IMR-90 (cell line): ENCODE results near the gene SAMD11. TPM values are rescaled to one million over a fixed set of nuclear protein-coding genes. Genes with fewer than 3 reads are reported as not detected.

Source experiments
- ATAC-seq: fragments of 200-7000 bp; cut with Tn5 transposase; 2 replicates; pipeline ENCODE4 v1.9.1; 2020; ENCODE audit warnings: low read depth, mild to moderate bottlenecking, moderate library complexity
- BruUV-seq: library from RNA; stranded (reverse); fragments of 400-500 nt; replicated peaks from 2 replicates; lab custom pipeline; 2021; lab: Mats Ljungman, UMichigan
- CTCF ChIA-PET: fragments of 300-600 bp; formaldehyde crosslinking; extraction: SDS; loops from one replicate; lab custom pipeline; 2021; ENCODE audit warnings: antibody characterized with exemption; lab: Yijun Ruan, JAX
- POLR2A ChIA-PET: fragments of 300-600 bp; sonication (Branson Sonifier 250); formaldehyde crosslinking; loops from one replicate; lab custom pipeline; 2022; ENCODE audit warnings: antibody characterized with exemption; ENCODE audit not compliant: unreplicated experiment; lab: Charles Lee
- DNase-seq: peaks from one replicate; pipeline ENCODE4 v3.0.0; 2013
- H2AFZ ChIP-seq: replicated peaks from 2 replicates; pipeline ENCODE3; 2013; ENCODE audit warnings: low read length, mild to moderate bottlenecking; ENCODE audit not compliant: poor library complexity
- H2AK5ac ChIP-seq: 2 replicates; pipeline ENCODE4 v1.6.1; 2013; ENCODE audit warnings: low read depth, low read length, inconsistent platforms
- H2AK9ac ChIP-seq: replicated peaks from 2 replicates; pipeline ENCODE3; 2013; ENCODE audit warnings: mild to moderate bottlenecking, low read depth, low read length, moderate library complexity; ENCODE audit not compliant: poor library complexity
- H2BK120ac ChIP-seq: 2 replicates; pipeline ENCODE4 v1.6.1; 2013; ENCODE audit warnings: low read depth, low read length, inconsistent platforms
- H2BK15ac ChIP-seq: 3 replicates; pipeline ENCODE4 v1.6.1; 2013; ENCODE audit warnings: low read depth, low read length, inconsistent platforms
- H2BK20ac ChIP-seq: 2 replicates; pipeline ENCODE4 v1.6.1; 2013; ENCODE audit warnings: low read depth, mild to moderate bottlenecking, inconsistent platforms, low read length, moderate library complexity
- H2BK5ac ChIP-seq: 2 replicates; pipeline ENCODE4 v1.6.1; 2013; ENCODE audit warnings: mild to moderate bottlenecking, low read depth, low read length, inconsistent platforms; ENCODE audit not compliant: poor library complexity, severe bottlenecking
- H3K14ac ChIP-seq: replicated peaks from 2 replicates; pipeline ENCODE4 v1.6.1; 2013; ENCODE audit warnings: low read depth, low read length, inconsistent platforms
- H3K18ac ChIP-seq: 2 replicates; pipeline ENCODE4 v1.6.1; 2013; ENCODE audit warnings: low read depth, low read length, control low read depth
- H3K23ac ChIP-seq: 2 replicates; pipeline ENCODE4 v1.6.1; 2013; ENCODE audit warnings: low read depth, low read length, inconsistent platforms
- H3K27ac ChIP-seq: 2 replicates; pipeline ENCODE4 v1.5.1; 2013; ENCODE audit warnings: mild to moderate bottlenecking, control low read depth, low read length; ENCODE audit not compliant: insufficient read depth
- H3K27me3 ChIP-seq: 2 replicates; pipeline ENCODE4 v1.6.1; 2013; ENCODE audit warnings: low read length; ENCODE audit not compliant: control insufficient read depth, insufficient read depth
- H3K36me3 ChIP-seq: 2 replicates; pipeline ENCODE4 v1.6.1; 2013; ENCODE audit warnings: low read length, mixed read lengths; ENCODE audit not compliant: control insufficient read depth, insufficient read depth
- H3K4ac ChIP-seq: 2 replicates; pipeline ENCODE4 v1.6.1; 2013; ENCODE audit warnings: low read depth, low read length, inconsistent platforms
- H3K4me1 ChIP-seq: 2 replicates; pipeline ENCODE4 v1.6.1; 2013; ENCODE audit warnings: low read length, mixed read lengths; ENCODE audit not compliant: control insufficient read depth, insufficient read depth
- H3K4me2 ChIP-seq: 2 replicates; pipeline ENCODE4 v1.6.1; 2013; ENCODE audit warnings: low read depth, mild to moderate bottlenecking, control low read depth, low read length, moderate library complexity
- H3K4me3 ChIP-seq: 2 replicates; pipeline ENCODE4 v1.5.1; 2013; ENCODE audit warnings: low read depth, mild to moderate bottlenecking, control low read depth, low read length, moderate library complexity; ENCODE audit not compliant: insufficient read depth
- H3K56ac ChIP-seq: 2 replicates; pipeline ENCODE4 v1.6.1; 2013; ENCODE audit warnings: low read length, inconsistent platforms; ENCODE audit not compliant: insufficient read depth; ENCODE audit errors: extremely low read depth
- H3K79me1 ChIP-seq, 2 experiments: 2 replicates each; pipeline ENCODE4 v1.6.1; 2013; ENCODE audit warnings: low read length in 2 of 2, inconsistent platforms in 1 of 2, low read depth in 1 of 2
- H3K9ac ChIP-seq: 2 replicates; pipeline ENCODE4 v1.6.1; 2013; ENCODE audit warnings: low read depth, low read length, control low read depth
- H3K9me1 ChIP-seq: 2 replicates; pipeline ENCODE4 v1.6.1; 2013; ENCODE audit warnings: low read length, inconsistent platforms; ENCODE audit not compliant: insufficient read depth
- H3K9me3 ChIP-seq: 2 replicates; pipeline ENCODE4 v1.6.1; 2013; ENCODE audit warnings: low read length; ENCODE audit not compliant: control insufficient read depth, insufficient read depth
- H4K20me1 ChIP-seq: 2 replicates; pipeline ENCODE4 v1.6.1; 2013; ENCODE audit warnings: low read length, inconsistent platforms; ENCODE audit not compliant: insufficient read depth
- H4K5ac ChIP-seq: 2 replicates; pipeline ENCODE4 v1.6.1; 2013; ENCODE audit warnings: mild to moderate bottlenecking, low read depth, low read length, control low read depth
- H4K8ac ChIP-seq, 2 experiments: 2 replicates each; pipeline ENCODE4 v1.6.1; 2013; ENCODE audit warnings: low read depth in 2 of 2, low read length in 2 of 2, control low read depth in 1 of 2, inconsistent platforms in 1 of 2
- H4K91ac ChIP-seq: 2 replicates; pipeline ENCODE4 v1.6.1; 2013; ENCODE audit warnings: low read depth, low read length, inconsistent platforms; ENCODE audit not compliant: insufficient read depth
- BHLHE40 ChIP-seq: fragments of 150-350 bp; IDR thresholded peaks from 2 replicates; pipeline ENCODE4 v1.6.1; 2016; ENCODE audit warnings: mild to moderate bottlenecking, low read depth, low read length
- CEBPB ChIP-seq: IDR thresholded peaks from 2 replicates; pipeline ENCODE4 v1.6.1; 2012; ENCODE audit warnings: low read depth, low read length, improper control_type of control experiment
- CHD1 ChIP-seq: IDR thresholded peaks from 2 replicates; pipeline ENCODE4 v1.6.1; 2012; ENCODE audit warnings: low read depth, low read length, improper control_type of control experiment
- FOS ChIP-seq: fragments of 150-350 bp; IDR thresholded peaks from 2 replicates; pipeline ENCODE4 v1.6.1; 2016; ENCODE audit warnings: low read depth, low read length
- MAFK ChIP-seq: IDR thresholded peaks from 2 replicates; pipeline ENCODE4 v1.6.1; 2012; ENCODE audit warnings: low read depth, low read length, improper control_type of control experiment
- MAZ ChIP-seq: IDR thresholded peaks from 2 replicates; pipeline ENCODE4 v1.6.1; 2012; ENCODE audit warnings: low read depth, mild to moderate bottlenecking, low read length, improper control_type of control experiment, moderate library complexity, borderline replicate concordance
- NFE2L2 ChIP-seq: fragments of 150-350 bp; IDR thresholded peaks from 2 replicates; pipeline ENCODE4 v1.6.1; 2016; ENCODE audit warnings: low read depth, mild to moderate bottlenecking, low read length
- RAD21 ChIP-seq: IDR thresholded peaks from 2 replicates; pipeline ENCODE4 v1.6.1; 2012; ENCODE audit warnings: low read length, improper control_type of control experiment
- WGBS, 2 experiments: methylation state at CpG; one replicate each; pipeline versions ENCODE4 v1.1.5 to v1.1.7; 2013; ENCODE audit warnings: missing lambda C conversion rate in 2 of 2; ENCODE audit not compliant: insufficient read length in 1 of 2; ENCODE audit errors: extremely low coverage in 2 of 2; 5-methylcytosine and 5-hydroxymethylcytosine counted together
- dilution Hi-C: fragments of 300-500 bp; cut with HindIII; formaldehyde crosslinking; loops from one replicate; pipeline ENCODE4 v1.14.3; 2018; ENCODE audit warnings: low sequenced_read_pairs; ENCODE audit not compliant: unreplicated experiment
- in situ Hi-C: fragments of 300-500 bp; cut with MboI; formaldehyde crosslinking; loops from 3 replicates; pipeline ENCODE4 v1.14.3; 2019; ENCODE audit warnings: low sequenced_read_pairs, inconsistent platforms, mixed read lengths
- intact Hi-C: fragments of 100-400 bp; cut with micrococcal nuclease; formaldehyde crosslinking; loops from 2 replicates; pipeline ENCODE4 v1.10.0; 2022
- polyA plus RNA-seq, 3 experiments: library from polyadenylated mRNA; depleted of rRNA; stranded (reverse); fragments of >200 nt; gene quantifications; 2 replicates each; pipeline ENCODE4 v1.2.3, GENCODE V29; 2012; ENCODE audit warnings: low replicate concordance in 1 of 3
- total RNA-seq: library from RNA; depleted of rRNA; stranded (reverse); fragments of >200 nt; gene quantifications from 2 replicates; pipeline ENCODE4 v1.2.3, GENCODE V29; 2012
- TF ChIP-seq, protein P1 (sequence below): conservative IDR thresholded peaks from 2 replicates; pipeline ENCODE4 v1.5.1; 2012; ENCODE audit warnings: mild to moderate bottlenecking, low read depth, low read length, improper control_type of control experiment
- TF ChIP-seq, protein P2 (sequence below): fragments of 150-350 bp; IDR thresholded peaks from 2 replicates; pipeline ENCODE4 v1.6.1; 2017; ENCODE audit warnings: mild to moderate bottlenecking, antibody characterized with exemption, low read length, low read depth
- TF ChIP-seq, protein P3 (sequence below): fragments of 150-350 bp; IDR thresholded peaks from 2 replicates; pipeline ENCODE4 v1.6.1; 2016; ENCODE audit warnings: low read depth, mild to moderate bottlenecking, low read length, moderate library complexity, borderline replicate concordance

SAMD11 gene
- total and polyA plus RNA-seq, 2 of the 4 experiments (the other 2 are of a cell fraction): 5.9 to 22.9 TPM

DNA sequence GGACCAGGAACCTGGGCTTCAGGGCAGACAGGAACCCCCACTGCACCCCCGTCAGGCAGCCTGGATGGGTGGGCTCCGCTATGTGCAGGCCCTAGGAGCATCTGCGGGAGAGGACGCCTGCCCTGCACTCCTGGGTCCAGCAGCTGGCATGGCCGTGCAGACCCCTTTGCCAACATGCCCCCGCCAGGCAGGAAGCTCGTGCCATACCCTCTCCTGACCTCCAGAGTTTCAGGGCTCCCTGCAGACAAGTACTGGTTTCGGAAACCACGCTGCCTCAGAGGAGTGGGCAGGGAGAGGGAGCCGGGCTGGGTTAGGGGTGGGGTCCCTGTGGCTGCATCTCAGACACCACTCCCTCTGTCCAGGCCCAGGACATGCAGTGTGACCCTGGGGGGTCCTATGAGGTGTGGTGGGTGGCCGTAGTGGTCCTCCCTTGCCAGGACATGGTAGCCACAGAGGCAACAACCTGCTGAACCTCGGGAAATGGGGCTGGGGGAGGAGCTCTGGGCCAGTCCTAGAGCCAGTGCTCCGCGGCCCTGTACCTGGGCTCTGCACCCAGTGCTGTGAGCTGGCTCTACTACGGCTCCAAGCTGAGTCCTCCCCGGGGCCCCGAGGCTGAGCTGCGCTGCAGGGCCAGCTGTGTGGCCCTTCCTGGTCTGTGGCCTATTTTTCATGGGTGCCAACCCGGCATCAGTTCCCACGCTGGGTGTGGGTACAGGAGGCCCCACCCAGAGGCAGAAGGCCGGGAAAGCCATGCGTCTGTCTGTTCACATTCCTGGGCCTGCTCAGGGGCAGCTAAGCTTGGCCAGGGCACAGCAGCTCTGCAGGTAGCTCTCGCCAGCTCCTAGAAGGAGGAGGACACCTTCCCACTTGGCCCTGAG lies 44.0 kb downstream of the SAMD11 start:
- no peak overlapping the region for H3K9ac ChIP-seq
- peaks cover 6% of the 10 kb centered on the region; the same call in 1 of the 2 replicates for H3K4me1 ChIP-seq
- BruUV-seq: no TSS peak
- H4K20me1 ChIP-seq: no peaks in the 10 kb centered on the region; the same call in 1 of the 2 replicates
- peaks cover 6% of the 10 kb centered on the region for H3K9me1 ChIP-seq
- H3K14ac ChIP-seq: no peak overlapping the region
- H3K18ac ChIP-seq: no peak overlapping the region
- no peak overlapping the region for H3K23ac ChIP-seq
- CTCF ChIA-PET: no interaction called here
- H3K4me2 ChIP-seq: no peak overlapping the region
- TF ChIP-seq MAFK (no peak), RAD21 (no peak), MAZ (no peak), CEBPB (no peak), NFE2L2 (no peak), BHLHE40 (no peak), FOS (no peak), CHD1 (no peak)
- TF ChIP-seq, protein P1, sequence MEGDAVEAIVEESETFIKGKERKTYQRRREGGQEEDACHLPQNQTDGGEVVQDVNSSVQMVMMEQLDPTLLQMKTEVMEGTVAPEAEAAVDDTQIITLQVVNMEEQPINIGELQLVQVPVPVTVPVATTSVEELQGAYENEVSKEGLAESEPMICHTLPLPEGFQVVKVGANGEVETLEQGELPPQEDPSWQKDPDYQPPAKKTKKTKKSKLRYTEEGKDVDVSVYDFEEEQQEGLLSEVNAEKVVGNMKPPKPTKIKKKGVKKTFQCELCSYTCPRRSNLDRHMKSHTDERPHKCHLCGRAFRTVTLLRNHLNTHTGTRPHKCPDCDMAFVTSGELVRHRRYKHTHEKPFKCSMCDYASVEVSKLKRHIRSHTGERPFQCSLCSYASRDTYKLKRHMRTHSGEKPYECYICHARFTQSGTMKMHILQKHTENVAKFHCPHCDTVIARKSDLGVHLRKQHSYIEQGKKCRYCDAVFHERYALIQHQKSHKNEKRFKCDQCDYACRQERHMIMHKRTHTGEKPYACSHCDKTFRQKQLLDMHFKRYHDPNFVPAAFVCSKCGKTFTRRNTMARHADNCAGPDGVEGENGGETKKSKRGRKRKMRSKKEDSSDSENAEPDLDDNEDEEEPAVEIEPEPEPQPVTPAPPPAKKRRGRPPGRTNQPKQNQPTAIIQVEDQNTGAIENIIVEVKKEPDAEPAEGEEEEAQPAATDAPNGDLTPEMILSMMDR: no peak
- TF ChIP-seq, protein P2, sequence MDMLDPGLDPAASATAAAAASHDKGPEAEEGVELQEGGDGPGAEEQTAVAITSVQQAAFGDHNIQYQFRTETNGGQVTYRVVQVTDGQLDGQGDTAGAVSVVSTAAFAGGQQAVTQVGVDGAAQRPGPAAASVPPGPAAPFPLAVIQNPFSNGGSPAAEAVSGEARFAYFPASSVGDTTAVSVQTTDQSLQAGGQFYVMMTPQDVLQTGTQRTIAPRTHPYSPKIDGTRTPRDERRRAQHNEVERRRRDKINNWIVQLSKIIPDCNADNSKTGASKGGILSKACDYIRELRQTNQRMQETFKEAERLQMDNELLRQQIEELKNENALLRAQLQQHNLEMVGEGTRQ: no peak
- TF ChIP-seq, protein P3, sequence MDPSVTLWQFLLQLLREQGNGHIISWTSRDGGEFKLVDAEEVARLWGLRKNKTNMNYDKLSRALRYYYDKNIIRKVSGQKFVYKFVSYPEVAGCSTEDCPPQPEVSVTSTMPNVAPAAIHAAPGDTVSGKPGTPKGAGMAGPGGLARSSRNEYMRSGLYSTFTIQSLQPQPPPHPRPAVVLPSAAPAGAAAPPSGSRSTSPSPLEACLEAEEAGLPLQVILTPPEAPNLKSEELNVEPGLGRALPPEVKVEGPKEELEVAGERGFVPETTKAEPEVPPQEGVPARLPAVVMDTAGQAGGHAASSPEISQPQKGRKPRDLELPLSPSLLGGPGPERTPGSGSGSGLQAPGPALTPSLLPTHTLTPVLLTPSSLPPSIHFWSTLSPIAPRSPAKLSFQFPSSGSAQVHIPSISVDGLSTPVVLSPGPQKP: no peak
- peaks cover 0 to 10% of the 10 kb centered on the region in 2 experiments; a peak in 1 of 4 replicates for H3K79me1 ChIP-seq
- dilution Hi-C loops: no loop called here
- H3K36me3 ChIP-seq: peaks cover 11% of the 10 kb centered on the region
- H2BK20ac ChIP-seq: no peak overlapping the region
- H3K27me3 ChIP-seq: peaks cover 5% of the 10 kb centered on the region; the same call in 1 of the 2 replicates
- H2BK5ac ChIP-seq: no peak overlapping the region
- H4K5ac ChIP-seq: no peak overlapping the region
- H3K4me3 ChIP-seq: no peak overlapping the region
- 84% methylated on average over 8 of the region's 23 CpGs; no CpG with 5 or more reads in 1 of the 2 experiments for WGBS, 2 experiments
- no peak overlapping the region; the same call in 1 of the 2 replicates for H4K91ac ChIP-seq
- no peak overlapping the region for H3K27ac ChIP-seq
- POLR2A ChIA-PET: no interaction called here
- no peak overlapping the region for H3K56ac ChIP-seq
- H4K8ac ChIP-seq: peak overlapping the region in 1 of 2 experiments; percentile 59; a peak in 2 of 4 replicates
- ATAC-seq: no peak
- H2AK5ac ChIP-seq: peak overlapping the region; percentile 72; the same call in 1 of the 2 replicates
- in situ Hi-C loops: no loop called here
- no peaks in the 10 kb centered on the region for H3K9me3 ChIP-seq
- H2AK9ac ChIP-seq: peak overlapping the region; percentile 81
- no peak overlapping the region; the same call in 1 of the 2 replicates for H3K4ac ChIP-seq
- H2AFZ ChIP-seq: peak overlapping the region; percentile 91
- intact Hi-C loops: no loop called here
- no peak for DNase-seq
- no peak overlapping the region for H2BK120ac ChIP-seq
- H2BK15ac ChIP-seq: no peak overlapping the region
